ENCODE results near the gene LSM7.

- TF ChIP-seq, protein P1, sequence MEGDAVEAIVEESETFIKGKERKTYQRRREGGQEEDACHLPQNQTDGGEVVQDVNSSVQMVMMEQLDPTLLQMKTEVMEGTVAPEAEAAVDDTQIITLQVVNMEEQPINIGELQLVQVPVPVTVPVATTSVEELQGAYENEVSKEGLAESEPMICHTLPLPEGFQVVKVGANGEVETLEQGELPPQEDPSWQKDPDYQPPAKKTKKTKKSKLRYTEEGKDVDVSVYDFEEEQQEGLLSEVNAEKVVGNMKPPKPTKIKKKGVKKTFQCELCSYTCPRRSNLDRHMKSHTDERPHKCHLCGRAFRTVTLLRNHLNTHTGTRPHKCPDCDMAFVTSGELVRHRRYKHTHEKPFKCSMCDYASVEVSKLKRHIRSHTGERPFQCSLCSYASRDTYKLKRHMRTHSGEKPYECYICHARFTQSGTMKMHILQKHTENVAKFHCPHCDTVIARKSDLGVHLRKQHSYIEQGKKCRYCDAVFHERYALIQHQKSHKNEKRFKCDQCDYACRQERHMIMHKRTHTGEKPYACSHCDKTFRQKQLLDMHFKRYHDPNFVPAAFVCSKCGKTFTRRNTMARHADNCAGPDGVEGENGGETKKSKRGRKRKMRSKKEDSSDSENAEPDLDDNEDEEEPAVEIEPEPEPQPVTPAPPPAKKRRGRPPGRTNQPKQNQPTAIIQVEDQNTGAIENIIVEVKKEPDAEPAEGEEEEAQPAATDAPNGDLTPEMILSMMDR (IDR thresholded peaks at IDR 0.05), result no peak
- TF ChIP-seq POLR2A (IDR thresholded peaks at IDR 0.05), result no peak
These were observed 44.4 kb downstream of the LSM7 start for GRCh38 chr19:2283835-2284507.
